ENCODE data around the gene EFTUD2. TPM values are rescaled to one million over a fixed set of nuclear protein-coding genes. Genes with fewer than 3 reads are reported as not detected.

EFTUD2 gene
- total RNA-seq, 6 donors from 2014 or later, result 66.6 to 146 (median 75.6) TPM

- no peak for ATAC-seq (ENCODE audit: low FRiP score in 2 of 2)
Observed at GRCh38 chr17:44941712-44942331, 42.6 kb upstream of the EFTUD2 start.

GRCh38 chr17:44940768-44941167, 41.5 kb upstream of the EFTUD2 start:
- 81 to 82% methylated on average over 1 of the region's 1 CpG for WGBS, 2 donors
- H3K27me3 ChIP-seq, result no peaks in the 10 kb centered on the region
- no peaks in the 10 kb centered on the region for H3K4me1 ChIP-seq
- H3K27ac ChIP-seq, result no peak overlapping the region
- no peak overlapping the region for H3K4me3 ChIP-seq
- DNase-seq, result no peak
- ATAC-seq (ENCODE audit: low FRiP score in 2 of 2), result no peak
- TF ChIP-seq POLR2A (IDR thresholded peaks at IDR 0.05) (no peak), CTCF (IDR thresholded peaks at IDR 0.05) (no peak), EP300 (IDR thresholded peaks at IDR 0.05) (no peak), POLR2AphosphoS5 (IDR thresholded peaks at IDR 0.05) (no peak)
- H3K9me3 ChIP-seq, result peaks cover 0 to 5% (median 0%) of the 10 kb centered on the region in 4 donors
- H3K36me3 ChIP-seq, result no peaks in the 10 kb centered on the region

More at GRCh38 chr17:44941712-44942331, 42.6 kb upstream of the EFTUD2 start:
- no peak for TF ChIP-seq POLR2AphosphoS5 (IDR thresholded peaks at IDR 0.05)
- TF ChIP-seq EP300 (IDR thresholded peaks at IDR 0.05), result no peak
- no peak for TF ChIP-seq CTCF (IDR thresholded peaks at IDR 0.05)
- no peak for TF ChIP-seq POLR2A (IDR thresholded peaks at IDR 0.05)
- Histone ChIP-seq H3K9me3 (peaks cover 0 to 5% (median 0%) of the 10 kb centered on the region in 4 donors), H3K27me3 (no peaks in the 10 kb centered on the region), H3K27ac (no peak overlapping the region), H3K4me3 (no peak overlapping the region), H3K36me3 (no peaks in the 10 kb centered on the region), H3K4me1 (peaks cover 0 to 3% (median 1%) of the 10 kb centered on the region in 4 donors)
- no peak for DNase-seq
- WGBS, 2 donors, result 79 to 90% methylated on average over 7 to 9 of the region's 9 CpGs

- Histone ChIP-seq H3K9me3 (peaks cover 0 to 5% (median 0%) of the 10 kb centered on the region in 4 donors), H3K36me3 (no peaks in the 10 kb centered on the region), H3K4me3 (no peak overlapping the region), H3K27ac (no peak overlapping the region), H3K4me1 (no peaks in the 10 kb centered on the region), H3K27me3 (no peaks in the 10 kb centered on the region)
- WGBS, 2 donors, result 66 to 68% methylated on average over 4 of the region's 4 CpGs
- DNase-seq, result no peak
- ATAC-seq (ENCODE audit: low FRiP score in 2 of 2), result no peak
- no peak for TF ChIP-seq EP300 (IDR thresholded peaks at IDR 0.05)
- no peak for TF ChIP-seq CTCF (IDR thresholded peaks at IDR 0.05)
- no peak for TF ChIP-seq POLR2AphosphoS5 (IDR thresholded peaks at IDR 0.05)
- no peak for TF ChIP-seq POLR2A (IDR thresholded peaks at IDR 0.05)
Observed at GRCh38 chr17:44940317-44940716, 41.1 kb upstream of the EFTUD2 start.

- Histone ChIP-seq H3K27me3 (no peaks in the 10 kb centered on the region), H3K4me3 (no peak overlapping the region), H3K4me1 (no peaks in the 10 kb centered on the region), H3K9me3 (peaks cover 0 to 5% (median 0%) of the 10 kb centered on the region in 4 donors), H3K27ac (no peak overlapping the region), H3K36me3 (no peaks in the 10 kb centered on the region)
- TF ChIP-seq POLR2A (IDR thresholded peaks at IDR 0.05) (no peak), CTCF (IDR thresholded peaks at IDR 0.05) (no peak), EP300 (IDR thresholded peaks at IDR 0.05) (no peak), POLR2AphosphoS5 (IDR thresholded peaks at IDR 0.05) (no peak)
- WGBS, 2 donors, result 87 to 92% methylated on average over 7 to 9 of the region's 9 CpGs
- DNase-seq, result no peak
- ATAC-seq (ENCODE audit: low FRiP score in 2 of 2), result no peak
Observed at GRCh38 chr17:44935116-44935515, 35.9 kb upstream of the EFTUD2 start.

GRCh38 chr17:44934745-44935105, 35.5 kb upstream of the EFTUD2 start:
- WGBS, 2 donors, result 97 to 98% methylated on average over 6 to 10 of the region's 10 CpGs
- TF ChIP-seq POLR2A (IDR thresholded peaks at IDR 0.05) (no peak), POLR2AphosphoS5 (IDR thresholded peaks at IDR 0.05) (no peak), EP300 (IDR thresholded peaks at IDR 0.05) (no peak), CTCF (IDR thresholded peaks at IDR 0.05) (no peak)
- DNase-seq (no peak), ATAC-seq (ENCODE audit: low FRiP score in 2 of 2) (no peak)
- no peak overlapping the region for H3K4me3 ChIP-seq
- H3K27me3 ChIP-seq, result no peaks in the 10 kb centered on the region
- peaks cover 0 to 5% (median 0%) of the 10 kb centered on the region in 4 donors for H3K9me3 ChIP-seq
- no peak overlapping the region for H3K27ac ChIP-seq
- H3K4me1 ChIP-seq, result no peaks in the 10 kb centered on the region
- no peaks in the 10 kb centered on the region for H3K36me3 ChIP-seq

All from upper lobe of left lung (tissue), 6 donors.